HG03025 (cell line): ENCODE results near the gene PLEKHO2.

Experiments
- ATAC-seq: cut with Tn5 transposase; IDR thresholded peaks from one replicate; pipeline ENCODE4 v1.9.1; 2021; ENCODE audit warnings: mild to moderate bottlenecking, moderate library complexity; ENCODE audit not compliant: unreplicated experiment, low FRiP score

Gene PLEKHO2

GRCh38 chr15:64911311-64912186, 69.8 kb downstream of the PLEKHO2 start, which contains the start of gene ANKDD1A:
ANKDD1A (plus strand) TSS chr15:64911902; CDS start chr15:64911931, 29 bp downstream.
- no peak for ATAC-seq

GRCh38 chr15:64912379-64913325, 70.9 kb downstream of the PLEKHO2 start:
- no peak for ATAC-seq

GRCh38 chr15:64915518-64916227, 74.0 kb downstream of the PLEKHO2 start:
- no peak for ATAC-seq

- no peak for ATAC-seq
These were observed 74.7 kb downstream of the PLEKHO2 start for GRCh38 chr15:64916365-64916764.

- ATAC-seq: no peak
These were observed 75.5 kb downstream of the PLEKHO2 start for GRCh38 chr15:64917211-64917610.
